SK-N-SH (cell line): ENCODE results near the gene CHD9. TPM values are rescaled to one million over a fixed set of nuclear protein-coding genes. Genes with fewer than 3 reads are reported as not detected.
A peak's percentile ranks its signal among the peaks of the same experiment; 100 is the strongest.
"Not testable (repeated sequence)": the region's sequence is repeated elsewhere in the genome, so short reads cannot be mapped to it uniquely, and the experiment has no call there.

Source experiments
- CTCF ChIA-PET: fragments of 300-600, 350-600 bp; formaldehyde crosslinking; extraction: SDS; loops from one replicate; lab custom pipeline; 2021; lab: Yijun Ruan, JAX
- POLR2A ChIA-PET: fragments of 350-600 bp; sonication (Branson Sonifier 250); formaldehyde crosslinking; extraction: SDS; loops from one replicate; lab custom pipeline; 2020; ENCODE audit warnings: antibody characterized with exemption, inconsistent platforms; lab: Yijun Ruan, JAX
- DNase-seq: peaks from one replicate; pipeline ENCODE4 v3.0.0; 2012
- H2AFZ ChIP-seq: fragments of 200-600 bp; sonication (generic); 2 replicates; pipeline ENCODE4 v1.8.1; 2016; ENCODE audit warnings: antibody characterized with exemption, mild to moderate bottlenecking, low read depth
- H3F3A ChIP-seq: fragments of 200-600 bp; sonication (generic); replicated peaks from 2 replicates; pipeline ENCODE3; 2016; ENCODE audit warnings: antibody characterized with exemption, mild to moderate bottlenecking; ENCODE audit not compliant: insufficient read depth
- H3K27ac ChIP-seq, 2 experiments: fragments of 200-500 bp in 1 of 2; fragments of 200-600 bp in 1 of 2; sonication (Bioruptor generic) in 1 of 2; sonication (generic), shearing (Covaris generic) in 1 of 2; 2 replicates each; pipeline versions ENCODE4 v1.5.1 to v1.6.1; 2014 to 2016; ENCODE audit warnings: low read depth in 2 of 2, inconsistent platforms in 1 of 2, low read length in 1 of 2, mild to moderate bottlenecking in 1 of 2, mixed read lengths in 1 of 2
- H3K27me3 ChIP-seq: fragments of 200-600 bp; sonication (generic), shearing (Covaris generic); 2 replicates; pipeline ENCODE4 v1.6.1; 2016; ENCODE audit warnings: mixed run types; ENCODE audit not compliant: insufficient read depth
- H3K36me3 ChIP-seq, 2 experiments: fragments of 200-500 bp in 1 of 2; fragments of 200-600 bp in 1 of 2; sonication (Bioruptor generic) in 1 of 2; sonication (generic) in 1 of 2; replicated peaks in 1 of 2; 2 replicates each; pipeline versions ENCODE3 to v1.5.1; 2014 to 2016; ENCODE audit warnings: low read length in 1 of 2, mild to moderate bottlenecking in 1 of 2; ENCODE audit not compliant: insufficient read depth in 2 of 2, control insufficient read depth in 1 of 2
- H3K4me1 ChIP-seq, 2 experiments: fragments of 200-500 bp in 1 of 2; fragments of 200-600 bp in 1 of 2; sonication (Bioruptor generic) in 1 of 2; sonication (generic), shearing (Covaris generic) in 1 of 2; 2 replicates each; pipeline versions ENCODE4 v1.5.1 to v1.6.1; 2014 to 2016; ENCODE audit warnings: low read depth in 1 of 2, low read length in 1 of 2, mixed run types in 1 of 2; ENCODE audit not compliant: insufficient read depth in 2 of 2, control insufficient read depth in 1 of 2
- H3K4me2 ChIP-seq: fragments of 200-600 bp; sonication (generic), shearing (Covaris generic); 2 replicates; pipeline ENCODE4 v1.6.1; 2017; ENCODE audit warnings: mixed run types
- H3K4me3 ChIP-seq, 2 experiments: fragments of 200-500 bp in 1 of 2; fragments of 200-600 bp in 1 of 2; sonication (Bioruptor generic) in 1 of 2; sonication (generic), shearing (Covaris generic) in 1 of 2; 2 replicates each; pipeline versions ENCODE4 v1.5.1 to v1.8.1; 2014 to 2016; ENCODE audit warnings: low read depth in 2 of 2, inconsistent platforms in 1 of 2, low read length in 1 of 2, mild to moderate bottlenecking in 1 of 2, mixed read lengths in 1 of 2, moderate library complexity in 1 of 2
- H3K79me2 ChIP-seq: fragments of 200-600 bp; sonication (generic); 2 replicates; pipeline ENCODE4 v1.8.1; 2017; ENCODE audit warnings: mild to moderate bottlenecking; ENCODE audit not compliant: insufficient read depth
- H3K9ac ChIP-seq: fragments of 200-600 bp; sonication (generic); 2 replicates; pipeline ENCODE4 v1.6.1; 2017; ENCODE audit warnings: mixed run types
- H3K9me2 ChIP-seq: fragments of 200-600 bp; sonication (generic); 2 replicates; pipeline ENCODE4 v1.6.1; 2017; ENCODE audit warnings: mixed run types
- H3K9me3 ChIP-seq: fragments of 200-600 bp; sonication (generic); 2 replicates; pipeline ENCODE4 v1.6.1; 2017; ENCODE audit warnings: mixed run types, mild to moderate bottlenecking, moderate library complexity
- H4K20me1 ChIP-seq: fragments of 200-600 bp; sonication (generic); 2 replicates; pipeline ENCODE4 v1.6.1; 2017; ENCODE audit warnings: mild to moderate bottlenecking, mixed run types; ENCODE audit not compliant: insufficient read depth
- CHD2 ChIP-seq: fragments of 150-350 bp; IDR thresholded peaks from 2 replicates; pipeline ENCODE4 v1.6.1; 2018; ENCODE audit warnings: low read length; ENCODE audit not compliant: partially characterized antibody
- EP300 ChIP-seq, 2 experiments: IDR thresholded peaks; 2 replicates each; pipeline versions ENCODE4 v1.4.0 to v1.6.1; 2012; ENCODE audit warnings: borderline replicate concordance in 1 of 2, low read depth in 1 of 2, low read length in 1 of 2
- FOSL2 ChIP-seq: IDR thresholded peaks from 2 replicates; pipeline ENCODE4 v1.4.0; 2012; ENCODE audit warnings: low read depth, mild to moderate bottlenecking, moderate library complexity, borderline replicate concordance
- FOXM1 ChIP-seq: IDR thresholded peaks from 2 replicates; pipeline ENCODE4 v1.4.0; 2012; ENCODE audit warnings: low read depth, mild to moderate bottlenecking
- GABPA ChIP-seq: IDR thresholded peaks from 2 replicates; pipeline ENCODE4 v1.4.0; 2012; ENCODE audit warnings: low read depth, mild to moderate bottlenecking
- MXI1 ChIP-seq: IDR thresholded peaks from 2 replicates; pipeline ENCODE4 v1.6.1; 2012; ENCODE audit warnings: mild to moderate bottlenecking, low read depth, low read length, improper control_type of control experiment
- NFIC ChIP-seq: IDR thresholded peaks from 2 replicates; pipeline ENCODE4 v1.4.0; 2012; ENCODE audit warnings: borderline replicate concordance
- RCOR1 ChIP-seq: fragments of 150-350 bp; IDR thresholded peaks from 2 replicates; pipeline ENCODE4 v1.6.1; 2017; ENCODE audit warnings: antibody characterized with exemption, low read length
- RFX5 ChIP-seq: IDR thresholded peaks from 2 replicates; pipeline ENCODE4 v1.6.1; 2012; ENCODE audit warnings: mild to moderate bottlenecking, improper control_type of control experiment, low read length
- RXRA ChIP-seq: IDR thresholded peaks from 2 replicates; pipeline ENCODE4 v1.4.0; 2012; ENCODE audit warnings: low read depth, mild to moderate bottlenecking, borderline replicate concordance
- SIN3A ChIP-seq: IDR thresholded peaks from 2 replicates; pipeline ENCODE4 v1.6.1; 2012; ENCODE audit warnings: low read depth, mild to moderate bottlenecking, low read length, moderate library complexity, borderline replicate concordance
- TCF12 ChIP-seq: IDR thresholded peaks from 2 replicates; pipeline ENCODE4 v1.4.0; 2012
- USF1 ChIP-seq: IDR thresholded peaks from 2 replicates; pipeline ENCODE4 v1.4.0; 2012; ENCODE audit warnings: low read depth, borderline replicate concordance
- WGBS: methylation state at CpG from one replicate; pipeline ENCODE4 v1.1.6; 2017; ENCODE audit warnings: low lambda C conversion rate; 5-methylcytosine and 5-hydroxymethylcytosine counted together
- polyA plus RNA-seq, 3 experiments: library from polyadenylated mRNA; depleted of rRNA; stranded (reverse); fragments of >200 nt; gene quantifications; 2 replicates each; pipeline ENCODE4 v1.2.3, GENCODE V29; 2012
- TF ChIP-seq, protein P1 (sequence below): fragments of 150-350 bp; IDR thresholded peaks from 2 replicates; pipeline ENCODE4 v1.6.1; 2017; ENCODE audit warnings: antibody characterized with exemption, low read length, low read depth, borderline replicate concordance

CHD9 gene
- polyA plus RNA-seq, 1 of the 3 experiments (the other 2 are of a cell fraction) = 6.2 TPM

- TF ChIP-seq RCOR1 (no peak; the same call in 1 of the 2 replicates), NFIC (0 out of 2 replicates have a peak, but pooled peaks have one; percentile 20), CHD2 (no peak), FOXM1 (no peak), MXI1 (peak; percentile 51; the same call in 1 of the 2 replicates), TCF12 (0 out of 2 replicates have a peak, but pooled peaks have one; percentile 11), RXRA (no peak), FOSL2 (no peak), GABPA (no peak), RFX5 (no peak), EP300 (IDR thresholded peaks at IDR 0.05; ENCODE audit: borderline replicate concordance in 1 of 2, low read depth in 1 of 2, low read length in 1 of 2) (peak in 1 of 2 experiments; percentile 27; a peak in 1 of 4 replicates)
- TF ChIP-seq, protein P1, sequence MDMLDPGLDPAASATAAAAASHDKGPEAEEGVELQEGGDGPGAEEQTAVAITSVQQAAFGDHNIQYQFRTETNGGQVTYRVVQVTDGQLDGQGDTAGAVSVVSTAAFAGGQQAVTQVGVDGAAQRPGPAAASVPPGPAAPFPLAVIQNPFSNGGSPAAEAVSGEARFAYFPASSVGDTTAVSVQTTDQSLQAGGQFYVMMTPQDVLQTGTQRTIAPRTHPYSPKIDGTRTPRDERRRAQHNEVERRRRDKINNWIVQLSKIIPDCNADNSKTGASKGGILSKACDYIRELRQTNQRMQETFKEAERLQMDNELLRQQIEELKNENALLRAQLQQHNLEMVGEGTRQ = no peak
- TF ChIP-seq, all 33 proteins: peak for 4
- ChIA-PET CTCF (interaction anchor here (0.6 to 5.3 kb wide), 4 partner anchors 17 to 1209 kb away, joined by 3 to 25 read pairs (median 4); partner anchors contain the start of gene CHD9), POLR2A (interaction anchor here (0.7 to 1.3 kb wide), 3 partner anchors 17 to 58 kb away, joined by 4 to 6 read pairs (median 6); partner anchors contain the start of gene CHD9)
- no peak overlapping the region for H3K9ac ChIP-seq
- DNase-seq = peak; percentile 64
- H3K4me3 ChIP-seq = peak overlapping the region in 1 of 2 experiments; percentile 26; a peak in 2 of 4 replicates
- peak overlapping the region; percentile 50; the same call in 1 of the 2 replicates for H3K4me2 ChIP-seq
- no peaks in the 10 kb centered on the region for H3K36me3 ChIP-seq
- 33% methylated on average over 6 of the region's 6 CpGs for WGBS
- peaks cover 6 to 8% of the 10 kb centered on the region in 2 experiments; a peak in 3 of 4 replicates for H3K4me1 ChIP-seq
- peaks cover 62% of the 10 kb centered on the region for H3K79me2 ChIP-seq
- no peaks in the 10 kb centered on the region for H3K9me3 ChIP-seq
- H2AFZ ChIP-seq = no peak overlapping the region
- no peaks in the 10 kb centered on the region for H3K9me2 ChIP-seq
- H3K27ac ChIP-seq = peak overlapping the region; percentile 48 to 94
- no peaks in the 10 kb centered on the region for H4K20me1 ChIP-seq
- no peaks in the 10 kb centered on the region for H3F3A ChIP-seq
- H3K27me3 ChIP-seq = no peaks in the 10 kb centered on the region
Observed at GRCh38 chr16:53071748-53072301, 17.0 kb downstream of the CHD9 start.

- Histone ChIP-seq H3K79me2 (peaks cover 63% of the 10 kb centered on the region), H3K27me3 (no peaks in the 10 kb centered on the region), H3K4me3 (no peak overlapping the region), H3K36me3 (no peaks in the 10 kb centered on the region), H3K27ac (peak overlapping the region in 1 of 2 experiments; percentile 2; a peak in 1 of 4 replicates), H3K4me2 (no peak overlapping the region), H3F3A (no peaks in the 10 kb centered on the region), H4K20me1 (no peaks in the 10 kb centered on the region), H3K9me3 (no peaks in the 10 kb centered on the region), H3K9me2 (no peaks in the 10 kb centered on the region), H3K9ac (no peak overlapping the region), H3K4me1 (peaks cover 6 to 8% of the 10 kb centered on the region in 2 experiments; a peak in 3 of 4 replicates), H2AFZ (no peak overlapping the region)
- CTCF ChIA-PET = interaction anchor here (1.0 to 5.3 kb wide), 3 partner anchors 18 to 27 kb away, joined by 3 to 25 read pairs (median 4); partner anchors contain the start of gene CHD9
- DNase-seq = no peak
- POLR2A ChIA-PET = no interaction called here
- TF ChIP-seq RFX5 = no peak
- no peak for TF ChIP-seq NFIC
- no peak for TF ChIP-seq EP300 (IDR thresholded peaks at IDR 0.05; ENCODE audit: borderline replicate concordance in 1 of 2, low read depth in 1 of 2, low read length in 1 of 2)
- TF ChIP-seq USF1 = no peak
- TF ChIP-seq SIN3A = no peak
- 94% methylated on average over 6 of the region's 6 CpGs for WGBS
Observed at GRCh38 chr16:53073022-53073421, 18.2 kb downstream of the CHD9 start.

DNA sequence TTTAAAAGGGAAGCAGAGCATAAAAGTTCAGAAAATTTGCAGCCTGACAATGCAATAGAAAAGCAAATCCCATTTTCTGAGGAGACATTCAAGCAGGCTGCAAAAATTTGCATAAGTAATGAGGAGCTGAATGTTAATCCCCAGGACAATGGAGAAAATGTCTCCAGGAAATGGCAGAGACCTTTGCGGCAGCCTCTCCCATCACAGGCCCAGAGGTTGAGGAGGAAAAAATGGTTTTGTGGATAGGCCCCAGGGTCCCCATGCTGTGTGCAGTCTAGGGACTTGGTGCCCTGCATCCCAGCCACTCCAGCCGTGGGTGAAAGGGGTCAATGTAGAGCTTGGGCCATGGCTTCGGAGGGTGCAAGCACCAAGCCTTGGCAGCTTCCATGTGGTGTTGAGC is 19.5 kb downstream of the CHD9 start:
- H3K9me2 ChIP-seq, H3K27ac ChIP-seq, H3K9ac ChIP-seq, H3K4me3 ChIP-seq, H3K36me3 ChIP-seq, H2AFZ ChIP-seq, H3K9me3 ChIP-seq, H3K27me3 ChIP-seq, DNase-seq, POLR2A ChIA-PET, H4K20me1 ChIP-seq, H3K4me2 ChIP-seq, H3F3A ChIP-seq: not testable (repeated sequence)
- peaks cover 67% of the 10 kb centered on the region for H3K79me2 ChIP-seq
- CTCF ChIA-PET = interaction anchor here (0.6 to 0.9 kb wide), 2 partner anchors 19 to 134 kb away, joined by 3 read pairs; no protein-coding TSS in a partner anchor
- WGBS = 67% methylated on average over 3 of the region's 3 CpGs
- peaks cover 11 to 17% of the 10 kb centered on the region in 2 experiments; a peak in 3 of 4 replicates for H3K4me1 ChIP-seq

DNA sequence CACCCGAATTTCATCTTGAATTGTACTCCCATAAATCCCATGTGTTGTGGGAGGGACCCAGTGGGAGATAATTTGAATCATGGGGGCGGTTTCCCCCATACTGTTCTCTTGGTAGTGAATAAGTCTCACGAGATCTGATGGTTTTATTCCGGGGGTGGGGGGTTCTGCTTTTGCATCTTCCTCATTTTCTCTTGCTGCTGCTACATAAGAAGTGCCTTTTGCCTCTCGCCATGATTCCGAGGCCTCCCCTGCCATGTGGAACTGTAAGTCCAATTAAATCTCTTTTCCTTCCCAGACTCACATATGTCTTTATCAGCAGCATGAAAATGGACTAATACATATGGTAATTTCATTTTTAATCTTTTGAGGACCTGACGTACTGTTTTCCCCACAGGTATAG is 20.7 kb downstream of the CHD9 start:
- CTCF ChIA-PET = interaction anchor here (0.9 kb wide), 1 partner anchor 20 kb away, joined by 3 read pairs; no protein-coding TSS in a partner anchor
- H3F3A ChIP-seq, H3K9ac ChIP-seq, H3K27me3 ChIP-seq, H3K27ac ChIP-seq, H3K36me3 ChIP-seq, H2AFZ ChIP-seq, H4K20me1 ChIP-seq, DNase-seq, H3K4me3 ChIP-seq, POLR2A ChIA-PET, H3K9me3 ChIP-seq, H3K4me2 ChIP-seq, H3K9me2 ChIP-seq: not testable (repeated sequence)
- peaks cover 19 to 28% of the 10 kb centered on the region in 2 experiments for H3K4me1 ChIP-seq
- WGBS = 92% methylated on average over 7 of the region's 7 CpGs
- H3K79me2 ChIP-seq = peaks cover 73% of the 10 kb centered on the region
